Measurements from ENCODE around the gene ITGA1.

DNA sequence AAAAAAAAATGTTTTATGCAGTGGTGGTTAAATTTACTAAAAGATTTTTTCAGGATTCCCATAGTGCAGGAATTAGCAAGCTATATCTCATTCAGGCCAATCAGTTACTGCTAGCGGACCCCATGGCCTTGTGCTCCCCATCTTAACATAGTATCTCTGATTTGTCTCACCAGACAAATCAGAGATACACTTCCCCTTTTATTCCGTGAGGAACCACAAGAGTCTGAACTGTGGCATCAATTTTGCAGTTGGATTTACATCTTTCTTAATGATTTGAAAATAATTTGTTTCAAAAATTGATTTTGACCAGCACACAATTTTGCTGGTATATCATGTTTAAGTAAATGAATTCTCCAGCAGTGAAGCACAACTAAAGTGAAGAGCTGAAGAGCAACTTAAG lies 17.9 kb downstream of the ITGA1 start:
- TF ChIP-seq, protein P1, sequence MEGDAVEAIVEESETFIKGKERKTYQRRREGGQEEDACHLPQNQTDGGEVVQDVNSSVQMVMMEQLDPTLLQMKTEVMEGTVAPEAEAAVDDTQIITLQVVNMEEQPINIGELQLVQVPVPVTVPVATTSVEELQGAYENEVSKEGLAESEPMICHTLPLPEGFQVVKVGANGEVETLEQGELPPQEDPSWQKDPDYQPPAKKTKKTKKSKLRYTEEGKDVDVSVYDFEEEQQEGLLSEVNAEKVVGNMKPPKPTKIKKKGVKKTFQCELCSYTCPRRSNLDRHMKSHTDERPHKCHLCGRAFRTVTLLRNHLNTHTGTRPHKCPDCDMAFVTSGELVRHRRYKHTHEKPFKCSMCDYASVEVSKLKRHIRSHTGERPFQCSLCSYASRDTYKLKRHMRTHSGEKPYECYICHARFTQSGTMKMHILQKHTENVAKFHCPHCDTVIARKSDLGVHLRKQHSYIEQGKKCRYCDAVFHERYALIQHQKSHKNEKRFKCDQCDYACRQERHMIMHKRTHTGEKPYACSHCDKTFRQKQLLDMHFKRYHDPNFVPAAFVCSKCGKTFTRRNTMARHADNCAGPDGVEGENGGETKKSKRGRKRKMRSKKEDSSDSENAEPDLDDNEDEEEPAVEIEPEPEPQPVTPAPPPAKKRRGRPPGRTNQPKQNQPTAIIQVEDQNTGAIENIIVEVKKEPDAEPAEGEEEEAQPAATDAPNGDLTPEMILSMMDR (conservative IDR thresholded peaks at IDR 0.05 in 1 of 2, IDR thresholded peaks at IDR 0.05 in 1 of 2; ENCODE audit: extremely low read depth in 1 of 2, insufficient read depth in 1 of 2, low read depth in 1 of 2, low read length in 2 of 2), result no peak
- TF ChIP-seq EZH2 (IDR thresholded peaks at IDR 0.05; ENCODE audit: borderline replicate concordance, low read length), result no peak
